ENCODE results near the gene PGM3. TPM values are rescaled to one million over a fixed set of nuclear protein-coding genes. Genes with fewer than 3 reads are reported as not detected.
A peak's percentile ranks its signal among the peaks of the same experiment; 100 is the strongest.

Gene PGM3
- total RNA-seq, 1 experiment from 2014 or later: 117 TPM

DNA sequence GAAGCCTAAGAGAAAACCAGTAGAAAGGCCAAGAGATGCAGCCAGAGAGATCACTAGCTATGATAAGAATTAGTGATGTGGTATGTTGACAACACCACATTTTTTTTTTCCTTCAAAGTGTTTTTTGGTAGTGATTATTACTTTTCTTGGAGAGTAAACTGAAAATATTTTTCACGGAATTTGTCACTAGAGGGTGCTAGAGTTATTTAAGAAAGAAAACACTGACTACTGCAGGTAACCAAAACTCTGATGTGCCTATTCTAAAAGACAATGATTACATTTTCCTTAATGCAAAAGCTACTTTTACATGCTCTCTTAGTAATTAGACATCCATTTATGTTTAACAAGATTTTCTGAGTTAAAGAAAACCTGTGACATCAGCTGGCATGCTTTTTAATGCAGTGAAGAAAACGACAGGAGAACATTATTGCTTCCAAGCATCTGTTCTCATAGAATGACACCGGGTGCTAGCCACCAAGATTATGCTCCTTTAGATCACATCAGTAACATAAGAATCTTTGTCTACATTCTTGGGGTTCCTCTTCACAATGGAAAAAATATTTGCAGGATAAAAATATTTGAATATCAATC, 28.9 kb upstream of the PGM3 start:
- no peaks in the 10 kb centered on the region for H3K27me3 Mint-ChIP-seq (ENCODE audit: insufficient read depth, unreplicated experiment)
- TF ChIP-seq, protein P1, sequence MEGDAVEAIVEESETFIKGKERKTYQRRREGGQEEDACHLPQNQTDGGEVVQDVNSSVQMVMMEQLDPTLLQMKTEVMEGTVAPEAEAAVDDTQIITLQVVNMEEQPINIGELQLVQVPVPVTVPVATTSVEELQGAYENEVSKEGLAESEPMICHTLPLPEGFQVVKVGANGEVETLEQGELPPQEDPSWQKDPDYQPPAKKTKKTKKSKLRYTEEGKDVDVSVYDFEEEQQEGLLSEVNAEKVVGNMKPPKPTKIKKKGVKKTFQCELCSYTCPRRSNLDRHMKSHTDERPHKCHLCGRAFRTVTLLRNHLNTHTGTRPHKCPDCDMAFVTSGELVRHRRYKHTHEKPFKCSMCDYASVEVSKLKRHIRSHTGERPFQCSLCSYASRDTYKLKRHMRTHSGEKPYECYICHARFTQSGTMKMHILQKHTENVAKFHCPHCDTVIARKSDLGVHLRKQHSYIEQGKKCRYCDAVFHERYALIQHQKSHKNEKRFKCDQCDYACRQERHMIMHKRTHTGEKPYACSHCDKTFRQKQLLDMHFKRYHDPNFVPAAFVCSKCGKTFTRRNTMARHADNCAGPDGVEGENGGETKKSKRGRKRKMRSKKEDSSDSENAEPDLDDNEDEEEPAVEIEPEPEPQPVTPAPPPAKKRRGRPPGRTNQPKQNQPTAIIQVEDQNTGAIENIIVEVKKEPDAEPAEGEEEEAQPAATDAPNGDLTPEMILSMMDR (IDR thresholded peaks at IDR 0.05; ENCODE audit: unreplicated experiment): peak; percentile 39
- no peaks in the 10 kb centered on the region for H3K9me3 Mint-ChIP-seq (ENCODE audit: unreplicated experiment)
- peak; percentile 41 for DNase-seq (ENCODE audit: unreplicated experiment)
- H3K36me3 Mint-ChIP-seq (ENCODE audit: insufficient read depth, unreplicated experiment): peaks cover 6% of the 10 kb centered on the region
- H3K4me3 Mint-ChIP-seq (ENCODE audit: unreplicated experiment): no peak overlapping the region
- intact Hi-C loops (cut with micrococcal nuclease): loop anchor here (1.0 to 2.0 kb wide), 3 partner anchors 196 to 371 kb away; no protein-coding TSS in a partner anchor
- H3K27ac Mint-ChIP-seq (ENCODE audit: low read depth, unreplicated experiment): no peak overlapping the region
- ChIA-PET POLR2A (interaction anchor here (0.6 to 1.4 kb wide), 7 partner anchors 143 to 948 kb away, joined by 3 to 8 read pairs (median 3); partner anchors contain the start of gene PRSS35), CTCF (interaction anchor here (0.6 to 12.8 kb wide), 55 partner anchors 8 to 1000 kb away, joined by 3 to 397 read pairs (median 4); partner anchors contain the start of genes DOP1A, PRSS35 and UBE3D)
- H3K4me1 Mint-ChIP-seq (ENCODE audit: insufficient read depth, unreplicated experiment): no peaks in the 10 kb centered on the region
- BruUV-seq (replicated peaks): no TSS peak

GRCh38 chr6:83221276-83221675, 28.2 kb upstream of the PGM3 start:
- BruUV-seq (replicated peaks): no TSS peak
- no peaks in the 10 kb centered on the region for H3K4me1 Mint-ChIP-seq (ENCODE audit: insufficient read depth, unreplicated experiment)
- TF ChIP-seq, protein P1 (IDR thresholded peaks at IDR 0.05; ENCODE audit: unreplicated experiment): no peak
- no peak overlapping the region for H3K27ac Mint-ChIP-seq (ENCODE audit: low read depth, unreplicated experiment)
- no peak for DNase-seq (ENCODE audit: unreplicated experiment)
- H3K9me3 Mint-ChIP-seq (ENCODE audit: unreplicated experiment): no peaks in the 10 kb centered on the region
- ChIA-PET CTCF (interaction anchor here (0.5 to 12.8 kb wide), 40 partner anchors 9 to 988 kb away, joined by 3 to 397 read pairs (median 4); partner anchors contain the start of genes DOP1A, PRSS35 and UBE3D), POLR2A (interaction anchor here (0.6 to 0.9 kb wide), 3 partner anchors 142 to 947 kb away, joined by 3 to 5 read pairs (median 3); no protein-coding TSS in a partner anchor)
- peaks cover 6% of the 10 kb centered on the region for H3K36me3 Mint-ChIP-seq (ENCODE audit: insufficient read depth, unreplicated experiment)
- intact Hi-C loops (cut with micrococcal nuclease): no loop called here
- H3K4me3 Mint-ChIP-seq (ENCODE audit: unreplicated experiment): no peak overlapping the region
- H3K27me3 Mint-ChIP-seq (ENCODE audit: insufficient read depth, unreplicated experiment): no peaks in the 10 kb centered on the region

GRCh38 chr6:83220121-83220520, 27.1 kb upstream of the PGM3 start:
- no peak for DNase-seq (ENCODE audit: unreplicated experiment)
- H3K27me3 Mint-ChIP-seq (ENCODE audit: insufficient read depth, unreplicated experiment): no peaks in the 10 kb centered on the region
- BruUV-seq (replicated peaks): no TSS peak
- no peak overlapping the region for H3K4me3 Mint-ChIP-seq (ENCODE audit: unreplicated experiment)
- peaks cover 6% of the 10 kb centered on the region for H3K36me3 Mint-ChIP-seq (ENCODE audit: insufficient read depth, unreplicated experiment)
- H3K4me1 Mint-ChIP-seq (ENCODE audit: insufficient read depth, unreplicated experiment): no peaks in the 10 kb centered on the region
- TF ChIP-seq, protein P1 (IDR thresholded peaks at IDR 0.05; ENCODE audit: unreplicated experiment): no peak
- H3K27ac Mint-ChIP-seq (ENCODE audit: low read depth, unreplicated experiment): no peak overlapping the region
- H3K9me3 Mint-ChIP-seq (ENCODE audit: unreplicated experiment): no peaks in the 10 kb centered on the region
- ChIA-PET CTCF (interaction anchor here (0.6 to 12.8 kb wide), 9 partner anchors 11 to 371 kb away, joined by 3 to 397 read pairs (median 5); partner anchors contain the start of genes DOP1A, PRSS35 and UBE3D), POLR2A (no interaction called here)
- intact Hi-C loops (cut with micrococcal nuclease): no loop called here

GRCh38 chr6:83218646-83219045, 25.6 kb upstream of the PGM3 start:
- intact Hi-C loops (cut with micrococcal nuclease): loop anchor here (10.0 kb wide), 1 partner anchor 964 kb away; no protein-coding TSS in a partner anchor
- no TSS peak for BruUV-seq (replicated peaks)
- Mint-ChIP-seq H3K4me3 (ENCODE audit: unreplicated experiment) (no peak overlapping the region), H3K27me3 (ENCODE audit: insufficient read depth, unreplicated experiment) (no peaks in the 10 kb centered on the region), H3K9me3 (ENCODE audit: unreplicated experiment) (no peaks in the 10 kb centered on the region), H3K36me3 (ENCODE audit: insufficient read depth, unreplicated experiment) (peaks cover 6% of the 10 kb centered on the region), H3K27ac (ENCODE audit: low read depth, unreplicated experiment) (no peak overlapping the region), H3K4me1 (ENCODE audit: insufficient read depth, unreplicated experiment) (no peaks in the 10 kb centered on the region)
- TF ChIP-seq, protein P1 (IDR thresholded peaks at IDR 0.05; ENCODE audit: unreplicated experiment): no peak
- ChIA-PET POLR2A (no interaction called here), CTCF (interaction anchor here (0.5 to 12.8 kb wide), 6 partner anchors 150 to 295 kb away, joined by 3 to 397 read pairs (median 12); partner anchors contain the start of genes DOP1A, PRSS35 and UBE3D)
- DNase-seq (ENCODE audit: unreplicated experiment): no peak
